Measurements from ENCODE around the gene PLXNA1.

The PLXNA1 gene

DNA sequence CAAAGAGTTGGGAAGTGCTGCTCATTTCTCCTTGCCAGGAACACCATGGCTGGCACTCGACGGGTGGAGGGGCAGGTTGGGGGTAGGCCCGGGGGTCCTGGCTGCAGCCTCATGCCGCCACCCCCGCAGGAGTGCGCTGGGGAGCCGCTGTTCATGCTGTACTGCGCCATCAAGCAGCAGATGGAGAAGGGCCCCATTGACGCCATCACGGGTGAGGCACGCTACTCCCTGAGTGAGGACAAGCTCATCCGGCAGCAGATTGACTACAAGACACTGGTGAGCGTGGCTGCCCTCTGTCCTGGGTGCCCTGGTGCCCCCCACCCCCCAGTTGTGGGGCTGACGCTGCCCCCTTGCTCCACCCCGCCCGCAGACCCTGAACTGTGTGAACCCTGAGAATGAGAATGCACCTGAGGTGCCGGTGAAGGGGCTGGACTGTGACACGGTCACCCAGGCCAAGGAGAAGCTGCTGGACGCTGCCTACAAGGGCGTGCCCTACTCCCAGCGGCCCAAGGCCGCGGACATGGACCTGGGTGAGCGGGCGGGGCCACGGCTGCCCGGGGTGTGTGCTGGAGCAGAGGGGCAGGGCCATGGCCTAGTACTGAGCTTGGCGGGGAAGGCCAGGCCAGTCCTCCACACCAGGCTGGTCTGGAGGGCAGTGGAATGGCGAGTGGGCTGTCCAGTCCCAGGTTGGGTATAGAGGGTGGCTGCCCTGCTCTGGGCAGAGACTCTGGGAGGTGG is 45.1 kb downstream of the PLXNA1 start:
- DNase-seq (ENCODE audit: extremely low read depth, low read depth) = no peak
- no peak for TF ChIP-seq CTCF (IDR thresholded peaks at IDR 0.05; ENCODE audit: low read depth, low read length)

GRCh38 chr3:127028781-127029657 is 46.1 kb downstream of the PLXNA1 start:
- no peak for TF ChIP-seq CTCF (IDR thresholded peaks at IDR 0.05; ENCODE audit: low read depth, low read length)
- no peak for DNase-seq (ENCODE audit: extremely low read depth, low read depth)

DNA sequence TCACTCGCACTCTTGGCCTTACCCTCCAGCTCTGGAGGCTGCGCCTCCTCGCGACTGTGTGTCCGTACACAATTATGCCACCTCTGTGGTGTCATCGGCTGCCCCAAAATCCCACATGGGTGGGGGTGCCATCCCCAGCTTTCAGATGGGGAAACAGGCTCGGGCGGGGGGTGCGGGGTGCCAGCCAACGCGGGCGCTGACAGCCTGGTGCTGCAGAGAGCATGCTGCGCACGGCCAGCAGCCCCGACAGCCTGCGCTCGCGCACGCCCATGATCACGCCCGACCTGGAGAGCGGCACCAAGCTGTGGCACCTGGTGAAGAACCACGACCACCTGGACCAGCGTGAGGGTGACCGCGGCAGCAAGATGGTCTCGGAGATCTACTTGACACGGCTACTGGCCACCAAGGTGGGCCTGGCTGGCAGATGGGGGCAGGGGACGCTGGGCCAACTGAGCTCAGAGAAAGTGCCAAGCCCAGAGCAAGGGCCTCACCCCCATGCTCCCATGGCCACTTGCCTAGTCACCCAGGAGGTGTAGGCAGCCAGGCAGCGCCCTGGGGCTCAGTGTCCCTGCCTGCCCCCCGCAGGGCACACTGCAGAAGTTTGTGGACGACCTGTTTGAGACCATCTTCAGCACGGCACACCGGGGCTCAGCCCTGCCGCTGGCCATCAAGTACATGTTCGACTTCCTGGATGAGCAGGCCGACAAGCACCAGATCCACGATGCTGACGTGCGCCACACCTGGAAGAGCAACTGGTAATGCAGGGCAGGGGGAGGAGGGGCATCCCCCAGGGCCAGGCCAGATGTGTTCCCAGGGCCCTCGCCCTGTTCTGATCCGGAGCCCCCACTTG is 47.0 kb downstream of the PLXNA1 start:
- no peak for DNase-seq (ENCODE audit: extremely low read depth, low read depth)
- TF ChIP-seq CTCF (IDR thresholded peaks at IDR 0.05; ENCODE audit: low read depth, low read length) = no peak

- no peak for TF ChIP-seq CTCF (IDR thresholded peaks at IDR 0.05; ENCODE audit: low read depth, low read length)
- DNase-seq (ENCODE audit: extremely low read depth, low read depth) = no peak
These were observed 47.8 kb downstream of the PLXNA1 start for GRCh38 chr3:127030508-127031412.

DNA sequence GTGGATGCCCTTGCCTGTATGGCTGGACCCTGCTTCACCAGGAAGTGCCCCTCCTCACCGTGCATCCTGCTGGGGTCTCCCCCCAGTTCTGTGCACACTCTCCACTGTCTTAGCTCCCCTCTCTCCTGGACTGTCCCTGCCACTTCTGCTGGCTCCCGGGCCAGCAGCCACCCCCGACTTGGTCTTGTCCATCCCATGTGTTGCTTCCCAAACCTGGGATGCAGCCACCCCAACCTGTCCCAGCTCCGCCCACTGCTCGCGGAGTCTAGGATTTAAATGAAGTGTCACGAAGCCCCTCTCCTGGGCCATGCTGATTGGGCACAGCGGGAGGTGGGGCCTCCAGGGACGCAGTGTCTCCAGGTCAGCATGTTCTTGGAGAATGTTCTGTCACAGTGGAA is 48.5 kb downstream of the PLXNA1 start:
- no peak for DNase-seq (ENCODE audit: extremely low read depth, low read depth)
- no peak for TF ChIP-seq CTCF (IDR thresholded peaks at IDR 0.05; ENCODE audit: low read depth, low read length)

DNA sequence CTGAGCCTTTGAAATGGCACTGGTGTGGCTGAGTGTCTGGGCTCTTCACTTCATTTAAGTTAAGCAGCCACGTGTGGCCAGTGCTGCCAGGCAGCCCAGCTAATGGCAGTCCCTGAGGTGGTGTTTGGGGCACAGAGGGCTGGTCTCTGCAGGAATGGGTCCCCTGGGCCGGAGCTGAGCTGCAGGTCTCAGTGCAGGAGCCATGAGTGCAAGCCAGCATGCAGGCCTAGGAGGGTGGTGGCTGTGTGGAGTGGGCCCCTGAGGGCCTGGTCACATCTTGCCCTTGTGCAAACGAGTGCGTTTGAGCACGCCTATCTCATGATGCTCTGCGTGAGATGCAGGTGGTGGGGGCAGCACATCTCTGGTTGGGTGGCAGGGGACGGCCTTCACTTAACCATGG is 48.9 kb downstream of the PLXNA1 start:
- no peak for TF ChIP-seq CTCF (IDR thresholded peaks at IDR 0.05; ENCODE audit: low read depth, low read length)
- no peak for DNase-seq (ENCODE audit: extremely low read depth, low read depth)
